ENCODE results near the gene CAMK1D.
"Not testable (repeated sequence)": the region's sequence is repeated elsewhere in the genome, so short reads cannot be mapped to it uniquely, and the experiment has no call there.

DNA sequence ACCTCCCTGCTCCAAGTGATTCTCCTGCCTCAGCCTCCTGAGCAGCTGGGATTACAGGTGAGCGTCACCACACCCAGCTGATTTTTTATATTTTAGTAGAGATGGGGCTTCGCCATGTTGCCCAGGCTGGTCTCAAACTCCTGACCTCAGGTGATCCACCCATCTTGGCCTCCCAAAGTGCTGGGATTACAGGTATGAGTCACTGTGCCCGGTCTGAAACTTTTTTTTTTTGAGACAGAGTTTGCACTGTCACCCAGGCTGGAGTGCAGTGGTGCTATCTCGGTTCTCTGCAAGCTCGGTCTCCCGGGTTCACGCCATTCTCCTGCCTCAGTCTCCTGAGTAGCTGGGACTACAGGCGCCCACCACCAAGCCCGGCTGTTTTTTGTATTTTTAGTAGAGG, 21.0 kb upstream of the CAMK1D start:
- TF ChIP-seq, protein P1, sequence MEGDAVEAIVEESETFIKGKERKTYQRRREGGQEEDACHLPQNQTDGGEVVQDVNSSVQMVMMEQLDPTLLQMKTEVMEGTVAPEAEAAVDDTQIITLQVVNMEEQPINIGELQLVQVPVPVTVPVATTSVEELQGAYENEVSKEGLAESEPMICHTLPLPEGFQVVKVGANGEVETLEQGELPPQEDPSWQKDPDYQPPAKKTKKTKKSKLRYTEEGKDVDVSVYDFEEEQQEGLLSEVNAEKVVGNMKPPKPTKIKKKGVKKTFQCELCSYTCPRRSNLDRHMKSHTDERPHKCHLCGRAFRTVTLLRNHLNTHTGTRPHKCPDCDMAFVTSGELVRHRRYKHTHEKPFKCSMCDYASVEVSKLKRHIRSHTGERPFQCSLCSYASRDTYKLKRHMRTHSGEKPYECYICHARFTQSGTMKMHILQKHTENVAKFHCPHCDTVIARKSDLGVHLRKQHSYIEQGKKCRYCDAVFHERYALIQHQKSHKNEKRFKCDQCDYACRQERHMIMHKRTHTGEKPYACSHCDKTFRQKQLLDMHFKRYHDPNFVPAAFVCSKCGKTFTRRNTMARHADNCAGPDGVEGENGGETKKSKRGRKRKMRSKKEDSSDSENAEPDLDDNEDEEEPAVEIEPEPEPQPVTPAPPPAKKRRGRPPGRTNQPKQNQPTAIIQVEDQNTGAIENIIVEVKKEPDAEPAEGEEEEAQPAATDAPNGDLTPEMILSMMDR (conservative IDR thresholded peaks at IDR 0.05 in 1 of 2, IDR thresholded peaks at IDR 0.05 in 1 of 2; ENCODE audit: extremely low read depth in 1 of 2, insufficient read depth in 1 of 2, low read depth in 1 of 2, low read length in 2 of 2): not testable (repeated sequence)
- TF ChIP-seq EZH2 (IDR thresholded peaks at IDR 0.05; ENCODE audit: borderline replicate concordance, low read length): not testable (repeated sequence)
